Activated CD4-positive, alpha-beta T cell treated with anti-CD3 and anti-CD28 coated beads for 36 hours (primary cell): Measurements from ENCODE around the gene PHACTR1. TPM values are rescaled to one million over a fixed set of nuclear protein-coding genes. Genes with fewer than 3 reads are reported as not detected.

Source experiments
- ATAC-seq: fragments of 200-7000 bp; cut with Tn5 transposase; one replicate; pipeline ENCODE4 v1.10.0; 2021; ENCODE audit warnings: mild to moderate bottlenecking, moderate library complexity
- CTCF ChIA-PET: fragments of 350-600 bp; sonication (Branson Sonifier 250); formaldehyde crosslinking; loops from one replicate; lab custom pipeline; 2021; ENCODE audit warnings: antibody characterized with exemption; lab: Charles Lee
- POLR2A ChIA-PET: fragments of 350-600 bp; sonication (Branson Sonifier 250); formaldehyde crosslinking; loops from one replicate; lab custom pipeline; 2021; ENCODE audit warnings: antibody characterized with exemption, inconsistent platforms; lab: Charles Lee
- DNase-seq: peaks from one replicate; pipeline ENCODE4 v3.0.0-alpha.2; 2020
- H3K27ac Mint-ChIP-seq: one replicate; pipeline ENCODE4 v1.8.0; 2021; ENCODE audit warnings: mixed read lengths
- H3K27me3 Mint-ChIP-seq: one replicate; pipeline ENCODE4 v1.8.0; 2021; ENCODE audit warnings: mixed read lengths
- H3K36me3 Mint-ChIP-seq: one replicate; pipeline ENCODE4 v1.8.0; 2021; ENCODE audit warnings: low read depth, mixed read lengths
- H3K4me1 Mint-ChIP-seq: one replicate; pipeline ENCODE4 v1.8.0; 2021; ENCODE audit warnings: mixed read lengths
- H3K4me3 Mint-ChIP-seq: one replicate; pipeline ENCODE4 v1.8.0; 2021; ENCODE audit warnings: mild to moderate bottlenecking, moderate library complexity, mixed read lengths
- H3K9me3 Mint-ChIP-seq: one replicate; pipeline ENCODE4 v1.8.0; 2021; ENCODE audit warnings: low read depth, mixed read lengths
- intact Hi-C, 2 experiments: fragments of 100-400 bp; cut with DNase I in 1 of 2; cut with micrococcal nuclease in 1 of 2; formaldehyde crosslinking; loops; one replicate each; pipeline versions ENCODE4 v1.14.2 to v1.15.1; 2022 to 2024; cut with DNase I, micrococcal nuclease
- total RNA-seq, 2 experiments: library from RNA; stranded (reverse); gene quantifications; one replicate each; pipeline ENCODE4 v1.2.3, GENCODE V29; 2021

The PHACTR1 gene
- total RNA-seq, 2 experiments from 2014 or later, result 0.07 TPM; not detected in 1

- H3K4me1 Mint-ChIP-seq, result peaks cover 10% of the 10 kb centered on the region
Observed at GRCh38 chr6:13336553-13336952, 620.0 kb downstream of the PHACTR1 start.

DNA sequence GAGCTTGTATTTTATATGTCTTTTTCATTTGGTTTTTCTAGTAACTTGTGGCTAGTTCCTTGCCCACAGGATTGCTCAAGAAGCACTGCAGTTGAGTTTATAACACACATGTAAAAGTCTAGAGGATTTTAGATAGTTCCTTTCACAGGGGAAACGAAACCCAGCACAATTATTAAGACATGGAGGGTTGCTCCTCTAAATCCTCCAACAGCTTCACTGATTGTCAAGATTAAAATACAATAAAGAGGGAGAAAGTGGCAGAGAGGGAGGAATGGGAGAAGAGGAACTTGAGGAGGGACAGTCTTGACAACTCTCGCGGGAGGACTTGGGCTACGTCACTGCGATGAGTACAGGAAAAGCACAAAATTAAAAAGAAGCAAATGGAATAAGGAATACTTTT, 621.5 kb downstream of the PHACTR1 start:
- ChIA-PET POLR2A (no interaction called here), CTCF (interaction anchor here (0.7 to 1.9 kb wide), 14 partner anchors 8 to 728 kb away, joined by 3 to 7 read pairs (median 3); partner anchors contain the start of genes SIRT5 and TBC1D7)
- Mint-ChIP-seq H3K9me3 (peaks cover 9% of the 10 kb centered on the region), H3K27ac (no peak overlapping the region), H3K4me3 (no peak overlapping the region), H3K4me1 (peaks cover 10% of the 10 kb centered on the region), H3K36me3 (peaks cover 3% of the 10 kb centered on the region), H3K27me3 (no peaks in the 10 kb centered on the region)
- intact Hi-C loops, result no loop called here
- ATAC-seq (no peak), DNase-seq (no peak)

More at GRCh38 chr6:13336553-13336952, 620.0 kb downstream of the PHACTR1 start:
- Mint-ChIP-seq H3K27ac (no peak overlapping the region), H3K27me3 (no peaks in the 10 kb centered on the region), H3K4me3 (no peak overlapping the region), H3K36me3 (no peaks in the 10 kb centered on the region), H3K9me3 (no peaks in the 10 kb centered on the region)
- ChIA-PET POLR2A (no interaction called here), CTCF (interaction anchor here (0.8 to 1.8 kb wide), 5 partner anchors 19 to 729 kb away, joined by 3 to 7 read pairs (median 5); partner anchors contain the start of gene SIRT5)
- ATAC-seq (peak; percentile 69), DNase-seq (peak; percentile 87)
- intact Hi-C loops, result loop anchor here (1.0 to 2.0 kb wide), 7 partner anchors 20 to 730 kb away; partner anchors contain the start of gene GFOD1 (in 1 of the 2)
